H1 (cell line): Measurements from ENCODE around the gene PFDN1. TPM values are rescaled to one million over a fixed set of nuclear protein-coding genes. Genes with fewer than 3 reads are reported as not detected.

Experiments
- BCL11A ChIP-seq, 2 experiments: IDR thresholded peaks; one replicate each; pipeline ENCODE4 v1.6.1; 2011; ENCODE audit warnings: low read depth in 2 of 2, low read length in 2 of 2, mild to moderate bottlenecking in 2 of 2
- CHD1 ChIP-seq: IDR thresholded peaks from 2 replicates; pipeline ENCODE4 v1.6.1; 2012; ENCODE audit warnings: low read depth, low read length, improper control_type of control experiment
- E2F6 ChIP-seq: IDR thresholded peaks from 2 replicates; pipeline ENCODE4 v1.6.1; 2012; ENCODE audit warnings: inconsistent platforms
- MAFK ChIP-seq: IDR thresholded peaks from 2 replicates; pipeline ENCODE4 v1.6.1; 2012; ENCODE audit warnings: low read depth, mild to moderate bottlenecking, improper control_type of control experiment, low read length
- POLR2AphosphoS5 ChIP-seq: IDR thresholded peaks from 2 replicates; pipeline ENCODE4 v1.6.1; 2011; ENCODE audit warnings: low read depth, low read length
- SIRT6 ChIP-seq: IDR thresholded peaks from one replicate; pipeline ENCODE4 v1.7.1; 2012; ENCODE audit warnings: low read length, inconsistent platforms
- SP4 ChIP-seq: IDR thresholded peaks from 2 replicates; pipeline ENCODE4 v1.6.1; 2012; ENCODE audit warnings: low read length, inconsistent platforms
- SRF ChIP-seq: IDR thresholded peaks from 2 replicates; pipeline ENCODE4 v1.6.1; 2011; ENCODE audit warnings: mild to moderate bottlenecking, low read depth, low read length, moderate library complexity
- TAF7 ChIP-seq: optimal IDR thresholded peaks from 2 replicates; pipeline ENCODE3; 2011; ENCODE audit warnings: low read depth, mild to moderate bottlenecking, inconsistent platforms, low read length, moderate library complexity, borderline replicate concordance
- polyA plus RNA-seq, 7 experiments: library from polyadenylated mRNA; depleted of rRNA in 3 of 7; stranded (reverse) in 5 of 7; unstranded in 2 of 7; fragments of >200 nt in 5 of 7; fragments of 200-250 nt in 2 of 7; gene quantifications; 1 replicate in 5 of 7; 2 replicates in 1 of 7; 4 replicates in 1 of 7; pipeline versions ENCODE4 v1.2.1 to v1.2.3, GENCODE V29; 2011 to 2013; ENCODE audit warnings: missing spikeins in 2 of 7, mixed read lengths in 2 of 7
- total RNA-seq: library from RNA; stranded (reverse); fragmentation: NEBNext Ultra II Directional; extraction: Animal tissue kit (Norgen Biotek cat#: 25700); gene quantifications from 2 replicates; pipeline ENCODE4 v1.2.1, GENCODE V29; 2021
- TF ChIP-seq, protein P1 (sequence below): fragments of 300-600 bp; sonication (generic); IDR thresholded peaks from 2 replicates; pipeline ENCODE4 v1.7.1; 2012; ENCODE audit warnings: low read length, moderate library complexity, mild to moderate bottlenecking, inconsistent platforms; ENCODE audit not compliant: insufficient replicate concordance

PFDN1 gene
- total and polyA plus RNA-seq, 2 of the 8 experiments (the other 6 are each of a cell fraction or from before 2014, with no cell fraction given) = 53.0 to 89.6 TPM

DNA sequence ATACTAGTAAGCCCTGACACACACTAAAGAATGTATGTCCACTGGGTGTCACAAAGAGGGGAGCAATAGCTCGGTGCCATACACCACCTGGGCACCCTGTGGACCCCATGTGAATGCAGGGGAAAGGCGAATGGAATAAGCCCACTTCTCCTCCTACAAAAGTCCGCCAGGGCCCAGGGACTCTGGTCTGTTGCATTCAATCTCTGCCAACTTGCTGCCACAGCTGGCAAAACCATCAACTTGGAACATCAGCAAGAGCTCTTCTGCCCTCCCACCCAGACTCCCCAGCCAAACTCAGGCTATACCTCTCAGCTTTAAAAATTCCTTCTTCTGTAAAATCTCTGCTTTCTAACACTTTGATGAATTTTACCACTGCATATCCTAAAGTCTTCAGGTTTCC, 54.5 kb downstream of the PFDN1 start (continued):
- TF ChIP-seq, protein P1, sequence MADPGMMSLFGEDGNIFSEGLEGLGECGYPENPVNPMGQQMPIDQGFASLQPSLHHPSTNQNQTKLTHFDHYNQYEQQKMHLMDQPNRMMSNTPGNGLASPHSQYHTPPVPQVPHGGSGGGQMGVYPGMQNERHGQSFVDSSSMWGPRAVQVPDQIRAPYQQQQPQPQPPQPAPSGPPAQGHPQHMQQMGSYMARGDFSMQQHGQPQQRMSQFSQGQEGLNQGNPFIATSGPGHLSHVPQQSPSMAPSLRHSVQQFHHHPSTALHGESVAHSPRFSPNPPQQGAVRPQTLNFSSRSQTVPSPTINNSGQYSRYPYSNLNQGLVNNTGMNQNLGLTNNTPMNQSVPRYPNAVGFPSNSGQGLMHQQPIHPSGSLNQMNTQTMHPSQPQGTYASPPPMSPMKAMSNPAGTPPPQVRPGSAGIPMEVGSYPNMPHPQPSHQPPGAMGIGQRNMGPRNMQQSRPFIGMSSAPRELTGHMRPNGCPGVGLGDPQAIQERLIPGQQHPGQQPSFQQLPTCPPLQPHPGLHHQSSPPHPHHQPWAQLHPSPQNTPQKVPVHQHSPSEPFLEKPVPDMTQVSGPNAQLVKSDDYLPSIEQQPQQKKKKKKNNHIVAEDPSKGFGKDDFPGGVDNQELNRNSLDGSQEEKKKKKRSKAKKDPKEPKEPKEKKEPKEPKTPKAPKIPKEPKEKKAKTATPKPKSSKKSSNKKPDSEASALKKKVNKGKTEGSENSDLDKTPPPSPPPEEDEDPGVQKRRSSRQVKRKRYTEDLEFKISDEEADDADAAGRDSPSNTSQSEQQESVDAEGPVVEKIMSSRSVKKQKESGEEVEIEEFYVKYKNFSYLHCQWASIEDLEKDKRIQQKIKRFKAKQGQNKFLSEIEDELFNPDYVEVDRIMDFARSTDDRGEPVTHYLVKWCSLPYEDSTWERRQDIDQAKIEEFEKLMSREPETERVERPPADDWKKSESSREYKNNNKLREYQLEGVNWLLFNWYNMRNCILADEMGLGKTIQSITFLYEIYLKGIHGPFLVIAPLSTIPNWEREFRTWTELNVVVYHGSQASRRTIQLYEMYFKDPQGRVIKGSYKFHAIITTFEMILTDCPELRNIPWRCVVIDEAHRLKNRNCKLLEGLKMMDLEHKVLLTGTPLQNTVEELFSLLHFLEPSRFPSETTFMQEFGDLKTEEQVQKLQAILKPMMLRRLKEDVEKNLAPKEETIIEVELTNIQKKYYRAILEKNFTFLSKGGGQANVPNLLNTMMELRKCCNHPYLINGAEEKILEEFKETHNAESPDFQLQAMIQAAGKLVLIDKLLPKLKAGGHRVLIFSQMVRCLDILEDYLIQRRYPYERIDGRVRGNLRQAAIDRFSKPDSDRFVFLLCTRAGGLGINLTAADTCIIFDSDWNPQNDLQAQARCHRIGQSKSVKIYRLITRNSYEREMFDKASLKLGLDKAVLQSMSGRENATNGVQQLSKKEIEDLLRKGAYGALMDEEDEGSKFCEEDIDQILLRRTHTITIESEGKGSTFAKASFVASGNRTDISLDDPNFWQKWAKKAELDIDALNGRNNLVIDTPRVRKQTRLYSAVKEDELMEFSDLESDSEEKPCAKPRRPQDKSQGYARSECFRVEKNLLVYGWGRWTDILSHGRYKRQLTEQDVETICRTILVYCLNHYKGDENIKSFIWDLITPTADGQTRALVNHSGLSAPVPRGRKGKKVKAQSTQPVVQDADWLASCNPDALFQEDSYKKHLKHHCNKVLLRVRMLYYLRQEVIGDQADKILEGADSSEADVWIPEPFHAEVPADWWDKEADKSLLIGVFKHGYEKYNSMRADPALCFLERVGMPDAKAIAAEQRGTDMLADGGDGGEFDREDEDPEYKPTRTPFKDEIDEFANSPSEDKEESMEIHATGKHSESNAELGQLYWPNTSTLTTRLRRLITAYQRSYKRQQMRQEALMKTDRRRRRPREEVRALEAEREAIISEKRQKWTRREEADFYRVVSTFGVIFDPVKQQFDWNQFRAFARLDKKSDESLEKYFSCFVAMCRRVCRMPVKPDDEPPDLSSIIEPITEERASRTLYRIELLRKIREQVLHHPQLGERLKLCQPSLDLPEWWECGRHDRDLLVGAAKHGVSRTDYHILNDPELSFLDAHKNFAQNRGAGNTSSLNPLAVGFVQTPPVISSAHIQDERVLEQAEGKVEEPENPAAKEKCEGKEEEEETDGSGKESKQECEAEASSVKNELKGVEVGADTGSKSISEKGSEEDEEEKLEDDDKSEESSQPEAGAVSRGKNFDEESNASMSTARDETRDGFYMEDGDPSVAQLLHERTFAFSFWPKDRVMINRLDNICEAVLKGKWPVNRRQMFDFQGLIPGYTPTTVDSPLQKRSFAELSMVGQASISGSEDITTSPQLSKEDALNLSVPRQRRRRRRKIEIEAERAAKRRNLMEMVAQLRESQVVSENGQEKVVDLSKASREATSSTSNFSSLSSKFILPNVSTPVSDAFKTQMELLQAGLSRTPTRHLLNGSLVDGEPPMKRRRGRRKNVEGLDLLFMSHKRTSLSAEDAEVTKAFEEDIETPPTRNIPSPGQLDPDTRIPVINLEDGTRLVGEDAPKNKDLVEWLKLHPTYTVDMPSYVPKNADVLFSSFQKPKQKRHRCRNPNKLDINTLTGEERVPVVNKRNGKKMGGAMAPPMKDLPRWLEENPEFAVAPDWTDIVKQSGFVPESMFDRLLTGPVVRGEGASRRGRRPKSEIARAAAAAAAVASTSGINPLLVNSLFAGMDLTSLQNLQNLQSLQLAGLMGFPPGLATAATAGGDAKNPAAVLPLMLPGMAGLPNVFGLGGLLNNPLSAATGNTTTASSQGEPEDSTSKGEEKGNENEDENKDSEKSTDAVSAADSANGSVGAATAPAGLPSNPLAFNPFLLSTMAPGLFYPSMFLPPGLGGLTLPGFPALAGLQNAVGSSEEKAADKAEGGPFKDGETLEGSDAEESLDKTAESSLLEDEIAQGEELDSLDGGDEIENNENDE = no peak
- TF ChIP-seq SIRT6 (no peak), SP4 (no peak), E2F6 (no peak), POLR2AphosphoS5 (no peak), TAF7 (no peak), SRF (no peak), MAFK (no peak), CHD1 (no peak), BCL11A (IDR thresholded peaks at IDR 0.05; ENCODE audit: low read depth in 2 of 2, low read length in 2 of 2) (no peak)
